Osteocyte (in vitro differentiated cells): ENCODE measurements around the gene MYL9. TPM values are rescaled to one million over a fixed set of nuclear protein-coding genes. Genes with fewer than 3 reads are reported as not detected.
"Not testable (repeated sequence)": the region's sequence is repeated elsewhere in the genome, so short reads cannot be mapped to it uniquely, and the experiment has no call there.

Experiments used
- DNase-seq: peaks from one replicate; pipeline ENCODE4 v3.0.0; 2021; ENCODE audit warnings: mixed read lengths; ENCODE audit not compliant: unreplicated experiment; ENCODE audit errors: extremely low spot score
- H3K27ac Mint-ChIP-seq: one replicate; pipeline ENCODE4 v1.8.0; 2021; ENCODE audit warnings: mild to moderate bottlenecking, mixed read lengths; ENCODE audit not compliant: unreplicated experiment
- H3K27me3 Mint-ChIP-seq: one replicate; pipeline ENCODE4 v1.8.0; 2021; ENCODE audit warnings: mixed read lengths; ENCODE audit not compliant: unreplicated experiment
- H3K36me3 Mint-ChIP-seq: one replicate; pipeline ENCODE4 v1.8.0; 2021; ENCODE audit warnings: mixed read lengths; ENCODE audit not compliant: unreplicated experiment
- H3K4me1 Mint-ChIP-seq: one replicate; pipeline ENCODE4 v1.8.0; 2021; ENCODE audit warnings: mixed read lengths; ENCODE audit not compliant: unreplicated experiment
- H3K4me3 Mint-ChIP-seq: one replicate; pipeline ENCODE4 v1.8.0; 2021; ENCODE audit warnings: mild to moderate bottlenecking, moderate library complexity, mixed read lengths; ENCODE audit not compliant: unreplicated experiment
- H3K9me3 Mint-ChIP-seq: one replicate; pipeline ENCODE4 v1.8.0; 2021; ENCODE audit warnings: mixed read lengths; ENCODE audit not compliant: unreplicated experiment
- CTCF ChIP-seq: fragments of 200-600 bp; sonication (generic); IDR thresholded peaks from 2 replicates; pipeline ENCODE4 v1.5.0; 2021; ENCODE audit warnings: antibody characterized with exemption, mild to moderate bottlenecking, moderate library complexity
- total RNA-seq: library from RNA; stranded (reverse); gene quantifications from 2 replicates; pipeline ENCODE4 v1.2.1, GENCODE V29; 2021

The MYL9 gene
- total RNA-seq, 1 donor from 2014 or later, result 200 TPM

DNA sequence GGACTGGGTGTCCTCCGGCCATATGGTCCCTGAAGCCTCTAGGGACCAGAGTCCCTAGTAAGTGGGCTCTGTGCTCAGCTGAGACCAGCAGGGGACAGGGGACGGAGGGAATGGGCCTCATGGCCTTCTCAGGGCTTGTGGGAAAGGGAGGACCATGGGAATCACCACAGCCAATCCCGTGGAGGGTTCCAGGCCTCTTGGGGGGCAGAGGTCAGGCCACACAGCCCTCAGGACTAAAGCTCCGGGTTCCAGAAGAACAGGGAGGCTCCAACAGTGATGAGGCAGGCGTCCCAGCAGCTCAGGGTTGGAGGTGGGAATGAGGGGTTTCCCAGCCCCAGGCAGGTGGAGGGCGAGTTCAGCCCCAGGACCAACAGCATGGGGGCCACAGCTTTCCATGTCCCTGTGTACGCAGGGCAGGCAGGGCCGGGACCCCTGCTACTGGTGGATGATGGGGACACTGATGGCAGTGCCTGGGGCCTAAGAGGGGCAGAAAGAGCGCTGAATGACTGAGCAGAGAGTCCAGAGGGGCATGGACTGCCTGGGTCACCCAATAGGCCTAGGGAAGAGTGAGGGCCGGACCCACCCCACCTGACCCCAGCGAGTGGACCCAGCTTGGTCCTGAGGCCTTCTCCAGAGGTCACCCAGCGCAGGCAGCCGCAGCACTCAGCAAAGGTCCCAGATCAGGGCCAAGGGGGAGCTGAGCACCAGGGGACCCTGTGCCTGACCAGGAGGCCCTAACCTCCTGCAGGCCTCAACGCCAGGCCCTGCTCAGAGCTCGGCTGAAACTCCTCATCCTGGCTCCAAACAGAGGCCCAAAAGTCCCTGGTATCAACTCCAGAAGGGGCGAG is 8.8 kb downstream of the MYL9 start:
- Mint-ChIP-seq H3K27ac (no peak overlapping the region), H3K4me1 (peaks cover 4% of the 10 kb centered on the region), H3K27me3 (no peaks in the 10 kb centered on the region), H3K9me3 (no peaks in the 10 kb centered on the region), H3K36me3 (peaks cover 8% of the 10 kb centered on the region), H3K4me3 (no peak overlapping the region)
- no peak for DNase-seq
- no peak for TF ChIP-seq CTCF

DNA sequence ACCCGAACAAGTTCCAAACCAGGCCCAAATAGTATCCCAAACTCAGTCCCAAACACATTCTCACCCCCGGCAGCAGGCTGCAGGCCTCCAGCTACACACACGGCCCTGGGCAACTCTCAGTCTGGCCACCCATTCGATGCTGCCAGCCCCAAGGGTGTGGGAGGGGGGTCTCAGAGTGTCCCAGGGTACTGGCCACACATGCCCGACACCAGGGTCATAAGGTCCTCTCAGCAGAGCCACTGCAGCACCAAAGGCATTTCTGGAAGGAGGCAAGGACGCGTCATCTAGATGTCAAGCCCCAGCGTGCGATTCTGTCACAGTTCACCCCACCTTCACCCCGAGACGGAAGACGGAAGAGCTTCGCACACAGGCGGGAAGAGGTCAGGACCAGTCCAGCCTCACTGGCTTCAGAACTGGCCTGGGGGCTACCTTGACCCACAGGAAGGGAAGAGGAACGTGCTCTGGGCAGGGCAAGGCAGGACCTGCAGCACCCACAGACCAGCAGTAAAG is 9.5 kb downstream of the MYL9 start:
- Mint-ChIP-seq H3K4me3 (no peak overlapping the region), H3K4me1 (peaks cover 4% of the 10 kb centered on the region), H3K9me3 (no peaks in the 10 kb centered on the region), H3K36me3 (peaks cover 8% of the 10 kb centered on the region), H3K27ac (no peak overlapping the region), H3K27me3 (no peaks in the 10 kb centered on the region)
- TF ChIP-seq CTCF, result no peak
- DNase-seq, result no peak

DNA sequence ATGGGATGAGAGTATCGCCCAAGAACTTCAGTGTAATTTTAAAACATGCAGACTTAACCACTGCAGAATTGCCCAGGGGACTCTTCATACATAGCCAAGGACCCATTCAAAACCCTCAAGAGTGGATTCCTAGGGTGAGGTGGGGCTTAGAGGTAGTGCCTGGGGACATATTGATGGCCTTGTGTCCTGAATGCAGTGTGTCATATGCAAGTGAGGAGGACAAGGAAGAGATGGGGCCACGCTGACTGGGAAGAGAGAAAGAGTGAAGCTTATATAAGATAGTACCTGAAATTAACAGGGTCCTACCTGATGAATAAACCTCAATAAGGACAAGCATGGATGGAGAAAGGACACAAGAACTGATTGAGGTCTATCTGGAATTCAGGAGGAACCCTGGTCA is 13.9 kb downstream of the MYL9 start:
- H3K4me3 Mint-ChIP-seq, result no peak overlapping the region

GRCh38 chr20:36562724-36563123 is 21.4 kb downstream of the MYL9 start:
- no peaks in the 10 kb centered on the region for H3K36me3 Mint-ChIP-seq
- no peak overlapping the region for H3K27ac Mint-ChIP-seq
- no peaks in the 10 kb centered on the region for H3K4me1 Mint-ChIP-seq
- DNase-seq, result no peak
- TF ChIP-seq CTCF, result no peak
- no peak overlapping the region for H3K4me3 Mint-ChIP-seq
- H3K27me3 Mint-ChIP-seq, result no peaks in the 10 kb centered on the region
- peaks cover 3% of the 10 kb centered on the region for H3K9me3 Mint-ChIP-seq

More for the DNA sequence above, 13.9 kb downstream of the MYL9 start:
- H3K27me3 Mint-ChIP-seq, result no peaks in the 10 kb centered on the region
- H3K9me3 Mint-ChIP-seq, result no peaks in the 10 kb centered on the region
- peaks cover 3% of the 10 kb centered on the region for H3K4me1 Mint-ChIP-seq
- H3K36me3 Mint-ChIP-seq, result no peaks in the 10 kb centered on the region
- no peak overlapping the region for H3K27ac Mint-ChIP-seq
- TF ChIP-seq CTCF, result no peak
- DNase-seq, result no peak

- TF ChIP-seq CTCF, result no peak
- H3K27ac Mint-ChIP-seq, result no peak overlapping the region
- no peaks in the 10 kb centered on the region for H3K36me3 Mint-ChIP-seq
- H3K27me3 Mint-ChIP-seq, result no peaks in the 10 kb centered on the region
- H3K9me3 Mint-ChIP-seq, result peaks cover 3% of the 10 kb centered on the region
- H3K4me3 Mint-ChIP-seq, result no peak overlapping the region
- no peaks in the 10 kb centered on the region for H3K4me1 Mint-ChIP-seq
- DNase-seq, result no peak
Measured at GRCh38 chr20:36563374-36563773, 22.1 kb downstream of the MYL9 start.

DNA sequence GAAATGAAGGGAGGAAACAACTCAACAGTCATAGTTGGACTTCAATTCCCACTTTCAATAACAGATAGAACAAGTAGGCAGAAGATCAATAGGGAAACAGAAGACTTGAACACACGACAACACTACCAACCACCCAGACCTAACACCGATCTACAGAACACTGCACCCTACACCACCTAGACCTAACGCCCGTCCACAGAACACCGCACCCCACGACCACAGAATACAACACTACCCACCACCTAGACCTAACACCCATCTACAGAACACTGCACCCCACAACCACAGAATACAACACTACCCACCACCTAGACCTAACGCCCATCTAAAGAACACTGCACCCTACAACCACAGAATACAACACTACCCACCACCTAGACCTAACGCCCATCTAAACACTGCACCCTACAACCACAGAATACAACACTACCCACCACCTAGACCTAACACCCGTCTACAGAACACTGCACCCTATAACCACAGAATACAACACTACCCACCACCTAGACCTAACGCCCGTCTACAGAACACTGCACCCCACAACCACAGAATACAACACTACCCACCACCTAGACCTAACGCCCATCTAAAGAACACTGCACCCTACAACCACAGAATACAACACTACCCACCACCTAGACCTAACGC is 22.9 kb downstream of the MYL9 start:
- not testable (repeated sequence) for H3K4me1 Mint-ChIP-seq, H3K4me3 Mint-ChIP-seq, H3K27me3 Mint-ChIP-seq, H3K36me3 Mint-ChIP-seq, H3K9me3 Mint-ChIP-seq, H3K27ac Mint-ChIP-seq, DNase-seq

- not testable (repeated sequence) for H3K9me3 Mint-ChIP-seq, H3K4me1 Mint-ChIP-seq, H3K27ac Mint-ChIP-seq, H3K36me3 Mint-ChIP-seq, DNase-seq, H3K4me3 Mint-ChIP-seq, H3K27me3 Mint-ChIP-seq
Measured at GRCh38 chr20:36564726-36565121, 23.4 kb downstream of the MYL9 start.
